GM13977 (cell line): ENCODE data around the gene SERPINH1.

Experiments used
- DNase-seq: peaks from one replicate; pipeline ENCODE4 v3.0.0; 2012; ENCODE audit warnings: low spot score
- CTCF ChIP-seq: IDR thresholded peaks from 2 replicates; pipeline ENCODE4 v1.5.1; 2012; ENCODE audit warnings: mild to moderate bottlenecking, control low read depth; ENCODE audit not compliant: insufficient read depth; ENCODE audit errors: extremely low read depth, missing control alignments
- in situ Hi-C: fragments of 300-500 bp; cut with MboI; formaldehyde crosslinking; loops from one replicate; pipeline ENCODE4 v1.12.0; 2022; ENCODE audit warnings: low sequenced_read_pairs, low pct_unique_long_range_greater_than_20kb, mixed read lengths, inconsistent platforms; ENCODE audit not compliant: unreplicated experiment

SERPINH1 gene

GRCh38 chr11:75525433-75526191 lies 36.4 kb upstream of the SERPINH1 start, which contains the start of gene GDPD5:
TSS of gene GDPD5 (minus strand) at chr11:75525941. CDS start at chr11:75477735, 48,206 bp downstream.
- peak; percentile 79 for TF ChIP-seq CTCF
- in situ Hi-C loops: no loop called here
- DNase-seq: peak; percentile 99

- DNase-seq: no peak
- TF ChIP-seq CTCF: no peak
- in situ Hi-C loops: no loop called here
Observed at GRCh38 chr11:75526192-75526541, 35.9 kb upstream of the SERPINH1 start.

GRCh38 chr11:75527130-75527529 lies 34.9 kb upstream of the SERPINH1 start:
- no peak for TF ChIP-seq CTCF
- in situ Hi-C loops: no loop called here
- DNase-seq: no peak

GRCh38 chr11:75527938-75528735 lies 33.9 kb upstream of the SERPINH1 start:
- TF ChIP-seq CTCF: no peak
- no peak for DNase-seq
- in situ Hi-C loops: no loop called here

- in situ Hi-C loops: loop anchor here (5.0 kb wide), 1 partner anchor 83 kb away; no protein-coding TSS in a partner anchor
- no peak for DNase-seq
Observed at GRCh38 chr11:75530577-75530976, 31.5 kb upstream of the SERPINH1 start.

More at GRCh38 chr11:75530577-75530976, 31.5 kb upstream of the SERPINH1 start:
- TF ChIP-seq CTCF: no peak
